Measurements from ENCODE around the gene TMED1.
"Not testable (repeated sequence)": the region's sequence is repeated elsewhere in the genome, so short reads cannot be mapped to it uniquely, and the experiment has no call there.

TMED1 gene

GRCh38 chr19:10835754-10836478 lies at the start of gene TMED1:
TSS of gene TMED1 (minus strand) at chr19:10836212. CDS start at chr19:10836191, 21 bp downstream.
- peak; percentile 94 for DNase-seq (ENCODE audit: low spot score)

- no peak for DNase-seq (ENCODE audit: low spot score)
Measured at GRCh38 chr19:10885201-10886169, 49.5 kb upstream of the TMED1 start.

GRCh38 chr19:10884274-10884673 lies 48.3 kb upstream of the TMED1 start:
- DNase-seq (ENCODE audit: low spot score) = no peak

GRCh38 chr19:10882108-10882457 lies 46.1 kb upstream of the TMED1 start:
- DNase-seq (ENCODE audit: low spot score) = no peak

- no peak for DNase-seq (ENCODE audit: low spot score)
Measured at GRCh38 chr19:10881403-10882107, 45.5 kb upstream of the TMED1 start.

GRCh38 chr19:10878253-10878652 lies 42.2 kb upstream of the TMED1 start:
- no peak for DNase-seq (ENCODE audit: low spot score)

GRCh38 chr19:10877608-10878007 lies 41.6 kb upstream of the TMED1 start:
- DNase-seq (ENCODE audit: low spot score) = not testable (repeated sequence)

- DNase-seq (ENCODE audit: low spot score) = no peak
Measured at GRCh38 chr19:10876459-10877240, 40.6 kb upstream of the TMED1 start.

GRCh38 chr19:10874024-10874423 lies 38.0 kb upstream of the TMED1 start:
- DNase-seq (ENCODE audit: low spot score) = no peak

- no peak for DNase-seq (ENCODE audit: low spot score)
Measured at GRCh38 chr19:10872546-10873107, 36.6 kb upstream of the TMED1 start.

- peak; percentile 24 for DNase-seq (ENCODE audit: low spot score)
Measured at GRCh38 chr19:10871711-10872545, 35.9 kb upstream of the TMED1 start.

- peak; percentile 98 for DNase-seq (ENCODE audit: low spot score)
Measured at GRCh38 chr19:10870955-10871603, 35.1 kb upstream of the TMED1 start, which contains the start of gene CARM1. TSS of gene CARM1 (plus strand) at chr19:10871553. CDS start at chr19:10871703, 150 bp downstream.

GRCh38 chr19:10870501-10870954 lies 34.5 kb upstream of the TMED1 start:
- DNase-seq (ENCODE audit: low spot score) = no peak

GRCh38 chr19:10869872-10870311 lies 33.9 kb upstream of the TMED1 start:
- DNase-seq (ENCODE audit: low spot score) = not testable (repeated sequence)

GRCh38 chr19:10868872-10869547 lies 33.0 kb upstream of the TMED1 start:
- DNase-seq (ENCODE audit: low spot score) = no peak

- no peak for DNase-seq (ENCODE audit: low spot score)
Measured at GRCh38 chr19:10866495-10866894, 30.5 kb upstream of the TMED1 start.

- peak; percentile 82 for DNase-seq (ENCODE audit: low spot score)
Measured at GRCh38 chr19:10864538-10864899, 28.5 kb upstream of the TMED1 start.

GRCh38 chr19:10863107-10863717 lies 27.2 kb upstream of the TMED1 start:
- no peak for DNase-seq (ENCODE audit: low spot score)
